HL-60 (cell line): ENCODE measurements around the gene KBTBD6.

Experiments
- DNase-seq, 2 experiments: peaks; one replicate each; pipeline ENCODE4 v3.0.0-alpha.2; 2010 to 2020; ENCODE audit warnings: low read depth in 1 of 2, low spot score in 1 of 2
- H3K27ac ChIP-seq: fragments of 250-450 bp; sonication (Bioruptor Pico); replicated peaks from 2 replicates; pipeline ENCODE4 v1.5.1; 2020; ENCODE audit warnings: mild to moderate bottlenecking, moderate library complexity
- H3K27me3 ChIP-seq: fragments of 250-450 bp; sonication (Bioruptor Pico); 2 replicates; pipeline ENCODE4 v1.5.1; 2021; ENCODE audit warnings: mild to moderate bottlenecking, moderate library complexity; ENCODE audit not compliant: insufficient read depth, poor library complexity, severe bottlenecking
- H3K4me3 ChIP-seq: replicated peaks from 2 replicates; pipeline ENCODE4 v1.5.1; 2011; ENCODE audit warnings: mild to moderate bottlenecking, control low read depth, low read length; ENCODE audit not compliant: insufficient read depth
- CTCF ChIP-seq: IDR thresholded peaks from one replicate; pipeline ENCODE4 v1.5.1; 2011; ENCODE audit warnings: low read length, control low read depth, inconsistent platforms; ENCODE audit not compliant: insufficient read depth
- GABPA ChIP-seq: IDR thresholded peaks from 2 replicates; pipeline ENCODE4 v1.6.1; 2012; ENCODE audit warnings: low read depth
- POLR2AphosphoS5 ChIP-seq: IDR thresholded peaks from 2 replicates; pipeline ENCODE4 v1.6.1; 2012; ENCODE audit warnings: low read depth
- REST ChIP-seq: IDR thresholded peaks from 2 replicates; pipeline ENCODE4 v1.6.1; 2012; ENCODE audit warnings: low read depth; ENCODE audit not compliant: insufficient replicate concordance
- SPI1 ChIP-seq: IDR thresholded peaks from 2 replicates; pipeline ENCODE4 v1.6.1; 2012; ENCODE audit warnings: low read depth, mild to moderate bottlenecking, borderline replicate concordance
- long read RNA-seq: library from polyadenylated mRNA; unstranded; transcript quantifications from one replicate; pipeline ENCODE4 v2.0.0, GENCODE V29; 2020

The KBTBD6 gene
- long read RNA-seq, full-length matches to known transcripts = 219 of 220 reads
- long read RNA-seq, partial matches to known transcripts = 0 of 220 reads
- long read RNA-seq, other reads (novel, unspliced or antisense) = 1 of 220 reads

- peak; percentile 61; the same call in 1 of the 2 replicates for TF ChIP-seq SPI1
- no peak for TF ChIP-seq GABPA
- TF ChIP-seq POLR2AphosphoS5 = peak; percentile 93
- no peak for TF ChIP-seq REST
- no peak for TF ChIP-seq CTCF
- Histone ChIP-seq H3K27me3 (no peaks in the 10 kb centered on the region), H3K27ac (peak within 1 kb of the TSS; percentile 80), H3K4me3 (peak within 1 kb of the TSS; percentile 75)
- peak; percentile 94 to 99 for DNase-seq
Measured at GRCh38 chr13:41132512-41133152, at the start of gene KBTBD6. KBTBD6 (minus strand) TSS chr13:41132802; CDS start chr13:41132511, 291 bp downstream.

- H3K4me3 ChIP-seq = no peak overlapping the region
- H3K27me3 ChIP-seq = no peaks in the 10 kb centered on the region
- no peak overlapping the region for H3K27ac ChIP-seq
- no peak for TF ChIP-seq SPI1
- no peak for TF ChIP-seq POLR2AphosphoS5
- TF ChIP-seq GABPA = no peak
- TF ChIP-seq REST = no peak
- no peak for TF ChIP-seq CTCF
- DNase-seq = no peak
Measured at GRCh38 chr13:41182231-41182630, 49.6 kb upstream of the KBTBD6 start.

GRCh38 chr13:41179593-41180250 is 47.1 kb upstream of the KBTBD6 start:
- H3K27ac ChIP-seq = peak overlapping the region; percentile 7; the same call in 1 of the 2 replicates

More at GRCh38 chr13:41179593-41180250, 47.1 kb upstream of the KBTBD6 start:
- no peak overlapping the region for H3K4me3 ChIP-seq
- TF ChIP-seq CTCF = no peak
- TF ChIP-seq GABPA = no peak
- TF ChIP-seq POLR2AphosphoS5 = no peak
- TF ChIP-seq SPI1 = no peak
- TF ChIP-seq REST = no peak
- no peak for DNase-seq
- no peaks in the 10 kb centered on the region for H3K27me3 ChIP-seq
